Heart right ventricle (tissue), 16 donors: Measurements from ENCODE around the gene TDRD7. TPM values are rescaled to one million over a fixed set of nuclear protein-coding genes. Genes with fewer than 3 reads are reported as not detected.

Experiments used
- ATAC-seq, 8 donors: fragments of 200-7000 bp; cut with Tn5 transposase; one replicate each; pipeline ENCODE4 v1.9.1; 2020; ENCODE audit warnings: mild to moderate bottlenecking in 8 of 8, moderate library complexity in 8 of 8, moderate number of reproducible peaks in 1 of 8
- DNase-seq, 2 donors: peaks; one replicate each; pipeline ENCODE4 v3.0.0-alpha.2; 2020
- H3K27ac ChIP-seq, 10 donors: fragments of 200-600 bp; sonication (generic) in 2 of 10; one replicate each; pipeline versions ENCODE4 v1.5.0 to v1.8.0; 2020 to 2022; ENCODE audit warnings: mild to moderate bottlenecking in 3 of 10
- H3K27me3 ChIP-seq, 7 donors: fragments of 200-600 bp; one replicate each; pipeline ENCODE4 v1.8.0; 2021 to 2022; ENCODE audit warnings: mild to moderate bottlenecking in 2 of 7
- H3K36me3 ChIP-seq, 9 donors: fragments of 200-600 bp; sonication (generic) in 1 of 9; one replicate each; pipeline versions ENCODE4 v1.5.0 to v1.8.0; 2020 to 2022; ENCODE audit warnings: mild to moderate bottlenecking in 2 of 9
- H3K4me1 ChIP-seq, 9 donors: fragments of 200-600 bp; sonication (generic) in 1 of 9; one replicate each; pipeline versions ENCODE4 v1.5.0 to v1.8.0; 2020 to 2022; ENCODE audit warnings: mild to moderate bottlenecking in 4 of 9
- H3K4me3 ChIP-seq, 10 donors: fragments of 200-600 bp; sonication (generic) in 2 of 10; one replicate each; pipeline versions ENCODE4 v1.5.0 to v1.8.0; 2020 to 2022; ENCODE audit warnings: mild to moderate bottlenecking in 7 of 10, moderate library complexity in 2 of 10
- H3K9me3 ChIP-seq, 11 donors: fragments of 200-600 bp in 10 of 11; sonication (generic) in 2 of 11; one replicate each; pipeline versions ENCODE4 v1.5.0 to v1.8.0; 2013 to 2022; ENCODE audit warnings: mild to moderate bottlenecking in 2 of 11, control low read depth in 1 of 11, moderate library complexity in 1 of 11
- CTCF ChIP-seq, 9 donors: fragments of 200-600 bp; sonication (generic) in 2 of 9; IDR thresholded peaks; one replicate each; pipeline versions ENCODE4 v1.5.0 to v1.8.0; 2021 to 2022; ENCODE audit warnings: antibody characterized with exemption in 9 of 9, mild to moderate bottlenecking in 5 of 9, moderate library complexity in 1 of 9
- WGBS, 2 donors: extraction: QIAGEN DNeasy Blood & Tissue Kit; methylation state at CpG; one replicate each; pipeline ENCODE4 v1.1.7; 2013; ENCODE audit warnings: inconsistent platforms in 1 of 2; 5-methylcytosine and 5-hydroxymethylcytosine counted together
- intact Hi-C, 10 donors: fragments of 100-400 bp; cut with DNase I; formaldehyde crosslinking; loops; one replicate each; pipeline versions ENCODE4 v1.11.1 to v1.14.2; 2022
- polyA plus RNA-seq, 2 donors: library from polyadenylated mRNA; stranded (reverse); fragments of 200-250 nt; gene quantifications; one replicate each; pipeline ENCODE4 v1.2.3, GENCODE V29; 2013
- total RNA-seq, 10 donors: library from RNA; stranded (reverse); fragmentation: NEBNext Ultra II Directional in 3 of 10; extraction: Animal tissue kit (Norgen Biotek cat#: 25700) in 3 of 10; gene quantifications; one replicate each; pipeline versions ENCODE4 v1.2.1 to v1.2.4, GENCODE V29; 2021 to 2023
- donor health status: Arrhythmogenic right ventricular cardiomyopathy.
- donor health status: ischemic (EF 13 %, LVEDD 7.1; RV severe dilation, severe dysfunction).
- donor health status: healthy with polysubstance abuse.
- donor health status: DM: no; HTN: yes; CAD: no.
- donor health status: DM: no; HTN: no; CAD: no.
- donor health status: ischemic (EF 25% LVEDD 6.9; RV normal size, moderate dysfunction).
- donor health status: ischemic (EF 25% LVEDD 5.7; RV mildly dilated, moderate dysfunction).
- donor health status: healthy.
- donor health status: DM: yes; HTN: yes; CAD: no.
- donor health status: Ischemic cardiomyopathy.
- donor health status: ischemic (EF 35%, LVEDD 5.7; RV mildly dilated, moderate dysfunction).
- donor health status: nonischemic (EF 11% LVEDD 7.7; RV severe dilation, severe dysfunction).
- donor health status: DM: yes; HTN: yes; CAD: no.
- donor health status: PGD.
- donor health status: ischemic (EF 29% LVEDD 5.4; RV normal size, mild dysfunction).
- donor health status: nonischemic (EF 23%, LVEDD 6.1; RV moderate dilation, normal function).

Gene TDRD7
- total and polyA plus RNA-seq, 12 donors: 4.0 to 12.8 (median 8.0) TPM

- intact Hi-C loops: loop anchor here in 5 of 10 donors (5.0 to 10.0 kb wide), 3 partner anchors 57 to 97 kb away; no protein-coding TSS in a partner anchor
- Histone ChIP-seq H3K27me3 (peaks cover 0 to 54% (median 8%) of the 10 kb centered on the region in 7 donors), H3K27ac (no peak overlapping the region), H3K9me3 (no peaks in the 10 kb centered on the region), H3K4me1 (peaks cover 9 to 46% (median 38%) of the 10 kb centered on the region in 9 donors), H3K36me3 (peaks cover 0 to 19% (median 9%) of the 10 kb centered on the region in 9 donors), H3K4me3 (no peak overlapping the region)
- no peak for ATAC-seq
- TF ChIP-seq CTCF (IDR thresholded peaks at IDR 0.05): no peak
- WGBS, 2 donors: 54 to 59% methylated on average over 5 of the region's 5 CpGs
- DNase-seq: no peak
These were observed 88.4 kb downstream of the TDRD7 start for GRCh38 chr9:97500263-97500662.

- Histone ChIP-seq H3K4me1 (peaks cover 9 to 52% (median 38%) of the 10 kb centered on the region in 9 donors), H3K4me3 (peak overlapping the region in 9 of 10 donors; percentile 40 to 99 (median 82)), H3K27ac (peak overlapping the region in 6 of 10 donors; percentile 22 to 83 (median 50)), H3K27me3 (peaks cover 0 to 55% (median 8%) of the 10 kb centered on the region in 7 donors), H3K9me3 (no peaks in the 10 kb centered on the region), H3K36me3 (peaks cover 0 to 14% (median 9%) of the 10 kb centered on the region in 9 donors)
- TF ChIP-seq CTCF (IDR thresholded peaks at IDR 0.05): no peak
- no peak for ATAC-seq
- no peak for DNase-seq
- intact Hi-C loops: loop anchor here in 6 of 10 donors (1.0 to 10.0 kb wide), 4 partner anchors 57 to 98 kb away; no protein-coding TSS in a partner anchor
- WGBS, 2 donors: 22 to 23% methylated on average over 6 of the region's 6 CpGs
These were observed 88.9 kb downstream of the TDRD7 start for GRCh38 chr9:97500765-97501176.

GRCh38 chr9:97501177-97501971 is 89.5 kb downstream of the TDRD7 start, which contains the start of gene TMOD1:
Gene TMOD1, plus strand, starts transcription at chr9:97501666. Its CDS starts 22,523 bp downstream, at chr9:97524189.
- TF ChIP-seq CTCF (IDR thresholded peaks at IDR 0.05): peak in 4 of 9 donors; percentile 7 to 44 (median 37)
- H3K4me1 ChIP-seq: peaks cover 9 to 58% (median 38%) of the 10 kb centered on the region in 9 donors

GRCh38 chr9:97501972-97502221 is 90.0 kb downstream of the TDRD7 start:
- H3K27ac ChIP-seq: peak overlapping the region; percentile 83 to 98 (median 93)
- H3K4me3 ChIP-seq: peak overlapping the region; percentile 62 to 99 (median 84)
- no peaks in the 10 kb centered on the region for H3K9me3 ChIP-seq
- H3K27me3 ChIP-seq: peaks cover 0 to 61% (median 8%) of the 10 kb centered on the region in 7 donors
- peaks cover 9 to 63% (median 40%) of the 10 kb centered on the region in 9 donors for H3K4me1 ChIP-seq
- peak in 2 of 8 donors; percentile 19 to 56 for ATAC-seq
- peaks cover 0 to 3% (median 0%) of the 10 kb centered on the region in 9 donors for H3K36me3 ChIP-seq
- WGBS, 2 donors: 0 to 1% methylated on average over 23 to 30 of the region's 30 CpGs
- no peak for TF ChIP-seq CTCF (IDR thresholded peaks at IDR 0.05)
- intact Hi-C loops: loop anchor here in 7 of 10 donors (1.0 to 10.0 kb wide), 7 partner anchors 55 to 97 kb away; no protein-coding TSS in a partner anchor
- no peak for DNase-seq

More at GRCh38 chr9:97501177-97501971, 89.5 kb downstream of the TDRD7 start, which contains the start of gene TMOD1:
- Histone ChIP-seq H3K36me3 (peaks cover 0 to 8% (median 5%) of the 10 kb centered on the region in 9 donors), H3K9me3 (no peaks in the 10 kb centered on the region), H3K27me3 (peaks cover 0 to 61% (median 8%) of the 10 kb centered on the region in 7 donors), H3K4me3 (peak within 1 kb of the TSS; percentile 62 to 99 (median 84)), H3K27ac (peak within 1 kb of the TSS; percentile 83 to 98 (median 93))
- intact Hi-C loops: loop anchor here in 6 of 10 donors (1.0 to 10.0 kb wide), 4 partner anchors 56 to 97 kb away; no protein-coding TSS in a partner anchor
- WGBS, 2 donors: 1% methylated on average over 50 to 80 of the region's 87 CpGs
- ATAC-seq (peak; percentile 59 to 90 (median 70)), DNase-seq (peak; percentile 71 to 88)
